H9 (cell line): ENCODE data around the gene DIAPH3. TPM values are rescaled to one million over a fixed set of nuclear protein-coding genes. Genes with fewer than 3 reads are reported as not detected.

Source experiments
- DNase-seq: peaks from one replicate; pipeline ENCODE4 v3.0.0-alpha.2; 2017
- H2AFZ ChIP-seq: one replicate; pipeline ENCODE4 v1.6.1; 2013; ENCODE audit warnings: mild to moderate bottlenecking, low read length, control low read depth, moderate library complexity
- H2AK5ac ChIP-seq: 2 replicates; pipeline ENCODE4 v1.6.1; 2013; ENCODE audit warnings: low read length, control low read depth, mixed read lengths; ENCODE audit not compliant: insufficient read length
- H2BK120ac ChIP-seq: one replicate; pipeline ENCODE4 v1.6.1; 2013; ENCODE audit warnings: low read depth, mild to moderate bottlenecking, low read length, control low read depth, inconsistent platforms; ENCODE audit not compliant: poor library complexity, severe bottlenecking
- H2BK12ac ChIP-seq: 2 replicates; pipeline ENCODE4 v1.6.1; 2013; ENCODE audit warnings: low read length, control low read depth, mixed read lengths, low read depth; ENCODE audit not compliant: insufficient read length
- H2BK15ac ChIP-seq: 2 replicates; pipeline ENCODE4 v1.6.1; 2013; ENCODE audit warnings: low read depth, low read length, control low read depth
- H2BK20ac ChIP-seq: one replicate; pipeline ENCODE4 v1.6.1; 2013; ENCODE audit warnings: low read depth, mild to moderate bottlenecking, low read length, control low read depth, inconsistent platforms; ENCODE audit not compliant: poor library complexity, severe bottlenecking
- H2BK5ac ChIP-seq: 2 replicates; pipeline ENCODE4 v1.6.1; 2013; ENCODE audit warnings: low read length, control low read depth, mixed read lengths; ENCODE audit not compliant: insufficient read length
- H3K14ac ChIP-seq: 2 replicates; pipeline ENCODE4 v1.6.1; 2013; ENCODE audit warnings: low read length, control low read depth; ENCODE audit not compliant: insufficient read depth
- H3K18ac ChIP-seq: 2 replicates; pipeline ENCODE4 v1.6.1; 2013; ENCODE audit warnings: low read depth, mild to moderate bottlenecking, mixed read lengths, low read length, control low read depth; ENCODE audit not compliant: insufficient read length
- H3K23ac ChIP-seq: 2 replicates; pipeline ENCODE4 v1.6.1; 2013; ENCODE audit warnings: low read length, control low read depth, mixed read lengths, low read depth; ENCODE audit not compliant: insufficient read length
- H3K23me2 ChIP-seq: 2 replicates; pipeline ENCODE4 v1.6.1; 2013; ENCODE audit warnings: low read depth, mild to moderate bottlenecking, mixed read lengths, low read length, control low read depth; ENCODE audit not compliant: insufficient read length, poor library complexity, severe bottlenecking
- H3K27ac ChIP-seq: 2 replicates; pipeline ENCODE4 v1.5.1; 2013; ENCODE audit warnings: low read length, control low read depth, mixed read lengths, low read depth; ENCODE audit not compliant: insufficient read length
- H3K27me3 ChIP-seq: 2 replicates; pipeline ENCODE4 v1.6.1; 2013; ENCODE audit warnings: low read length, control low read depth, inconsistent platforms; ENCODE audit not compliant: insufficient read depth
- H3K4ac ChIP-seq: 2 replicates; pipeline ENCODE4 v1.6.1; 2013; ENCODE audit warnings: low read depth, mild to moderate bottlenecking, control low read depth, inconsistent platforms, low read length, moderate library complexity
- H3K4me1 ChIP-seq: 2 replicates; pipeline ENCODE4 v1.6.1; 2013; ENCODE audit warnings: low read length, control low read depth, inconsistent platforms; ENCODE audit not compliant: insufficient read depth
- H3K4me2 ChIP-seq: 2 replicates; pipeline ENCODE4 v1.6.1; 2013; ENCODE audit warnings: low read length, control low read depth, mixed read lengths; ENCODE audit not compliant: insufficient read length, insufficient read depth
- H3K56ac ChIP-seq: 2 replicates; pipeline ENCODE4 v1.6.1; 2013; ENCODE audit warnings: low read depth, mild to moderate bottlenecking, mixed read lengths, low read length, control low read depth; ENCODE audit not compliant: insufficient read length
- H3K79me1 ChIP-seq: 2 replicates; pipeline ENCODE4 v1.6.1; 2013; ENCODE audit warnings: low read depth, mild to moderate bottlenecking, moderate library complexity, low read length, control low read depth, inconsistent platforms; ENCODE audit not compliant: insufficient read depth, poor library complexity, severe bottlenecking
- H3K79me2 ChIP-seq: 2 replicates; pipeline ENCODE4 v1.6.1; 2013; ENCODE audit warnings: low read length, control low read depth, inconsistent platforms; ENCODE audit not compliant: insufficient read depth
- H3K9ac ChIP-seq: 2 replicates; pipeline ENCODE4 v1.6.1; 2013; ENCODE audit warnings: low read length, control low read depth, mixed read lengths; ENCODE audit not compliant: insufficient read length; ENCODE audit errors: extremely low read depth
- H3K9me3 ChIP-seq: one replicate; pipeline ENCODE4 v1.6.1; 2013; ENCODE audit warnings: low read depth, low read length, inconsistent platforms; ENCODE audit not compliant: control insufficient read depth
- H3T11ph ChIP-seq: one replicate; pipeline ENCODE4 v1.6.1; 2013; ENCODE audit warnings: mild to moderate bottlenecking, low read length, control low read depth, inconsistent platforms
- H4K20me1 ChIP-seq: one replicate; pipeline ENCODE4 v1.6.1; 2013; ENCODE audit not compliant: control insufficient read depth, insufficient read length, insufficient read depth
- H4K5ac ChIP-seq: 2 replicates; pipeline ENCODE4 v1.6.1; 2013; ENCODE audit warnings: low read depth, mild to moderate bottlenecking, mixed read lengths, low read length, control low read depth; ENCODE audit not compliant: insufficient read length
- H4K8ac ChIP-seq: replicated peaks from 2 replicates; pipeline ENCODE4 v1.6.1; 2013; ENCODE audit warnings: low read length, control low read depth, mixed read lengths, low read depth; ENCODE audit not compliant: insufficient read length
- H4K91ac ChIP-seq: 2 replicates; pipeline ENCODE4 v1.6.1; 2013; ENCODE audit warnings: low read depth, mild to moderate bottlenecking, moderate library complexity, mixed read lengths, low read length, control low read depth; ENCODE audit not compliant: insufficient read length
- H3K27ac Mint-ChIP-seq, 3 experiments: 2 replicates in 2 of 3; 3 replicates in 1 of 3; pipeline ENCODE4 v1.8.0; 2020 to 2021; ENCODE audit warnings: mixed read lengths in 3 of 3, mild to moderate bottlenecking in 1 of 3, moderate library complexity in 1 of 3
- H3K27me3 Mint-ChIP-seq: 2 replicates; pipeline ENCODE4 v1.8.0; 2021; ENCODE audit warnings: low read depth, mild to moderate bottlenecking, moderate library complexity, mixed read lengths
- H3K36me3 Mint-ChIP-seq, 3 experiments: 2 replicates in 2 of 3; 3 replicates in 1 of 3; pipeline ENCODE4 v1.8.0; 2020 to 2021; ENCODE audit warnings: low read depth in 3 of 3, mixed read lengths in 3 of 3; ENCODE audit not compliant: insufficient read depth in 1 of 3
- H3K4me1 Mint-ChIP-seq, 2 experiments: 2 replicates each; pipeline ENCODE4 v1.8.0; 2020; ENCODE audit warnings: mixed read lengths in 2 of 2
- H3K4me3 Mint-ChIP-seq, 2 experiments: 2 replicates in 1 of 2; 3 replicates in 1 of 2; pipeline ENCODE4 v1.8.0; 2020 to 2021; ENCODE audit warnings: mild to moderate bottlenecking in 2 of 2, mixed read lengths in 2 of 2, moderate library complexity in 1 of 2
- H3K9me3 Mint-ChIP-seq, 2 experiments: 2 replicates in 1 of 2; 3 replicates in 1 of 2; pipeline ENCODE4 v1.8.0; 2020; ENCODE audit warnings: mild to moderate bottlenecking in 2 of 2, mixed read lengths in 2 of 2, moderate library complexity in 1 of 2
- CTCF ChIP-seq: fragments of 200-600 bp; sonication (generic); conservative IDR thresholded peaks from 3 replicates; pipeline ENCODE4 v1.8.0; 2021; ENCODE audit warnings: antibody characterized with exemption, mild to moderate bottlenecking
- WGBS: extraction: QIAGEN DNeasy Blood & Tissue Kit; methylation state at CpG from one replicate; pipeline ENCODE4 v1.1.7; 2013; ENCODE audit warnings: missing lambda C conversion rate, low lambda C conversion rate, mixed read lengths; ENCODE audit not compliant: insufficient read length; ENCODE audit errors: extremely low coverage; 5-methylcytosine and 5-hydroxymethylcytosine counted together
- total RNA-seq: library from RNA; stranded (reverse); gene quantifications from 2 replicates; pipeline ENCODE4 v1.2.1, GENCODE V29; 2021

The DIAPH3 gene
- total RNA-seq, 1 experiment from 2014 or later, result 23.1 TPM

GRCh38 chr13:60001889-60002288 is 161.8 kb downstream of the DIAPH3 start:
- no peaks in the 10 kb centered on the region for H3K27me3 ChIP-seq
- H3K23ac ChIP-seq, result no peak overlapping the region
- no peak overlapping the region for H3K4ac ChIP-seq
- no peak overlapping the region for H3K4me2 ChIP-seq
- H4K5ac ChIP-seq, result no peak overlapping the region
- H2AFZ ChIP-seq, result no peak overlapping the region
- no peak for TF ChIP-seq CTCF
- H3K79me2 ChIP-seq, result no peaks in the 10 kb centered on the region; the same call in 1 of the 2 replicates
- Mint-ChIP-seq H3K27ac (peak overlapping the region in 1 of 3 experiments; percentile 58; a peak in 1 of 7 replicates), H3K36me3 (peaks cover 0 to 7% (median 0%) of the 10 kb centered on the region in 3 experiments; a peak in 3 of 7 replicates), H3K4me1 (peaks cover 3 to 4% of the 10 kb centered on the region in 2 experiments; a peak in 3 of 4 replicates), H3K4me3 (no peak overlapping the region), H3K9me3 (no peaks in the 10 kb centered on the region), H3K27me3 (no peaks in the 10 kb centered on the region)
- H3K56ac ChIP-seq, result no peak overlapping the region
- H3K9ac ChIP-seq, result no peak overlapping the region
- no peak overlapping the region for H2AK5ac ChIP-seq
- no peak overlapping the region for H3T11ph ChIP-seq
- no peak overlapping the region for H2BK120ac ChIP-seq
- H4K20me1 ChIP-seq, result no peaks in the 10 kb centered on the region
- no peaks in the 10 kb centered on the region for H3K79me1 ChIP-seq
- H2BK5ac ChIP-seq, result no peak overlapping the region
- no peak overlapping the region for H2BK15ac ChIP-seq
- no peak overlapping the region for H4K91ac ChIP-seq
- no peak overlapping the region for H4K8ac ChIP-seq
- WGBS, result no CpG with 5 or more reads among the region's 2 CpGs
- no peak overlapping the region for H2BK20ac ChIP-seq
- H3K27ac ChIP-seq, result no peak overlapping the region
- H3K18ac ChIP-seq, result no peak overlapping the region
- H3K4me1 ChIP-seq, result no peaks in the 10 kb centered on the region
- H3K23me2 ChIP-seq, result no peaks in the 10 kb centered on the region
- no peak overlapping the region for H3K14ac ChIP-seq
- no peak overlapping the region for H2BK12ac ChIP-seq
- no peaks in the 10 kb centered on the region for H3K9me3 ChIP-seq
- no peak for DNase-seq
